Breast epithelium (tissue), 3 donors: ENCODE measurements around the gene CREB3L1.

ENCODE experiments used
- CTCF ChIP-seq, 3 donors: fragments of 450-650 bp; IDR thresholded peaks; one replicate each; pipeline ENCODE4 v1.5.1; 2016 to 2017; ENCODE audit warnings: antibody characterized with exemption in 3 of 3, mild to moderate bottlenecking in 3 of 3, moderate library complexity in 3 of 3
- POLR2A ChIP-seq: fragments of 450-650 bp; IDR thresholded peaks from one replicate; pipeline ENCODE4 v1.6.1; 2016; ENCODE audit warnings: antibody characterized with exemption, mild to moderate bottlenecking, moderate library complexity
- POLR2AphosphoS5 ChIP-seq, 3 donors: sonication (generic); formaldehyde crosslinking; IDR thresholded peaks; one replicate each; pipeline ENCODE4 v1.6.1; 2017; ENCODE audit warnings: antibody characterized with exemption in 3 of 3

DNA sequence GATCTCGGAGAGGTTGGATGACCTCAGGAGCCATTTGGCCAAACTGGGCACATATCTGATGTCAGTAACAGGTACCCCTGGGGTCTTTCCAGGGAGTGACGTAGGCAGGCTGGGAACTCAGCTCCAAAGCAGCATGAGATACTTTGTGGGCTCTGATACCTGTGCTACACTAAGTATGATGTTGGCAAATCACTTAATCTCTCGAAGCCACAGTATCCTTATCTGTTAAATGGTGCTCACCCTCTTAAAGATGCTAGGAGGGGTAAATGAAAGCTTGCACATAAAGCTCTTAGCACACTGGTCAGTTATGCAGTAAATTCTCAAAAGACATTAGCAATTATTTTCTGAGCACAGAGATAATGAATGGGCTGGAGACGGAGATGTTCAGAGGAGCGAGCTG is 52.7 kb downstream of the CREB3L1 start:
- TF ChIP-seq POLR2A = no peak
- no peak for TF ChIP-seq CTCF (IDR thresholded peaks at IDR 0.05)
- TF ChIP-seq POLR2AphosphoS5 (IDR thresholded peaks at IDR 0.05) = no peak
